PC-3 (cell line): Measurements from ENCODE around the gene RRBP1.

Experiments used
- CTCF ChIP-seq: fragments of 300-600 bp; sonication (generic); conservative IDR thresholded peaks from 2 replicates; pipeline ENCODE4 v1.5.1; 2017; ENCODE audit warnings: antibody characterized with exemption, low read depth, mild to moderate bottlenecking, low read length
- EZH2 ChIP-seq: fragments of 300-600 bp; sonication (generic); IDR thresholded peaks from one replicate; pipeline ENCODE4 v1.6.1; 2017; ENCODE audit warnings: antibody characterized with exemption, mild to moderate bottlenecking, low read length; ENCODE audit not compliant: unreplicated experiment
- EZH2phosphoT487 ChIP-seq: fragments of 300-600 bp; sonication (generic); IDR thresholded peaks from 2 replicates; pipeline ENCODE4 v1.6.1; 2018; ENCODE audit warnings: mild to moderate bottlenecking, antibody characterized with exemption, low read length, borderline replicate concordance

GRCh38 chr20:17712201-17712600, 30.2 kb upstream of the RRBP1 start:
- TF ChIP-seq EZH2 = no peak
- TF ChIP-seq CTCF = no peak
- no peak for TF ChIP-seq EZH2phosphoT487
